ENCODE data around the gene PROX1.

Gene PROX1

GRCh38 chr1:213979751-213980586 lies 7.8 kb upstream of the PROX1 start:
- no peak for DNase-seq

- DNase-seq, result no peak
These were observed 6.9 kb upstream of the PROX1 start for GRCh38 chr1:213980906-213981305.

GRCh38 chr1:213982289-213982671 lies 5.5 kb upstream of the PROX1 start:
- no peak for DNase-seq

GRCh38 chr1:213982672-213983492 lies 4.9 kb upstream of the PROX1 start:
- peak in 16 of 58 donors; percentile 26 to 60 (median 46) for DNase-seq

GRCh38 chr1:213983493-213984386 lies 4.0 kb upstream of the PROX1 start:
- no peak for DNase-seq

GRCh38 chr1:213984387-213985208 lies 3.2 kb upstream of the PROX1 start:
- DNase-seq, result no peak

- no peak for DNase-seq
These were observed 2.4 kb upstream of the PROX1 start for GRCh38 chr1:213985209-213986019.

GRCh38 chr1:213986020-213986924 lies 1.5 kb upstream of the PROX1 start:
- no peak for DNase-seq

GRCh38 chr1:213986925-213987250 lies 885 bp upstream of the PROX1 start:
- DNase-seq, result no peak

- DNase-seq, result peak in 48 of 58 donors; percentile 39 to 89 (median 73)
These were observed 299 bp upstream of the PROX1 start for GRCh38 chr1:213987422-213987926.

GRCh38 chr1:213988507-213989001 lies 781 bp downstream of the PROX1 start:
- DNase-seq, result peak in 2 of 58 donors; percentile 40 to 65

- DNase-seq, result peak in 6 of 58 donors; percentile 18 to 65 (median 36)
These were observed 1.5 kb downstream of the PROX1 start for GRCh38 chr1:213989002-213989855.

- peak in 1 of 58 donors; percentile 46 for DNase-seq
These were observed 6.2 kb downstream of the PROX1 start for GRCh38 chr1:213993929-213994328.

GRCh38 chr1:213994888-213995287 lies 7.1 kb downstream of the PROX1 start:
- DNase-seq, result no peak

- no peak for DNase-seq
These were observed 7.8 kb downstream of the PROX1 start for GRCh38 chr1:213995603-213996002.

GRCh38 chr1:213996320-213997037 lies 8.7 kb downstream of the PROX1 start:
- DNase-seq, result peak in 20 of 58 donors; percentile 22 to 80 (median 44)

Measured in anterior cingulate cortex (tissue), 58 donors.